ES-I3 (cell line): ENCODE measurements around the gene LTBP2.
"Not testable (repeated sequence)": the region's sequence is repeated elsewhere in the genome, so short reads cannot be mapped to it uniquely, and the experiment has no call there.

Experiments
- H3K36me3 ChIP-seq: 2 replicates; pipeline ENCODE4 v1.6.1; 2013; ENCODE audit warnings: mild to moderate bottlenecking, low read length, control low read depth, moderate library complexity; ENCODE audit not compliant: insufficient read depth
- H3K4me1 ChIP-seq: 2 replicates; pipeline ENCODE4 v1.6.1; 2013; ENCODE audit warnings: mild to moderate bottlenecking, control low read depth, low read length; ENCODE audit not compliant: insufficient read depth
- H3K9ac ChIP-seq: 2 replicates; pipeline ENCODE4 v1.6.1; 2013; ENCODE audit warnings: low read depth, mild to moderate bottlenecking, low read length, moderate library complexity
- H3K9me3 ChIP-seq: 2 replicates; pipeline ENCODE4 v1.6.1; 2013; ENCODE audit warnings: mild to moderate bottlenecking, low read length, moderate library complexity; ENCODE audit not compliant: control insufficient read depth, insufficient read depth

LTBP2 gene

GRCh38 chr14:74542056-74542685 lies 69.9 kb downstream of the LTBP2 start:
- Histone ChIP-seq H3K36me3 (no peaks in the 10 kb centered on the region), H3K4me1 (no peaks in the 10 kb centered on the region), H3K9ac (no peak overlapping the region), H3K9me3 (no peaks in the 10 kb centered on the region)

GRCh38 chr14:74541225-74541624 lies 70.8 kb downstream of the LTBP2 start:
- no peaks in the 10 kb centered on the region for H3K36me3 ChIP-seq
- H3K9me3 ChIP-seq, result no peaks in the 10 kb centered on the region
- no peaks in the 10 kb centered on the region for H3K4me1 ChIP-seq
- H3K9ac ChIP-seq, result no peak overlapping the region

GRCh38 chr14:74539503-74539902 lies 72.5 kb downstream of the LTBP2 start:
- no peaks in the 10 kb centered on the region for H3K4me1 ChIP-seq

GRCh38 chr14:74538411-74539391 lies 73.3 kb downstream of the LTBP2 start:
- Histone ChIP-seq H3K36me3 (no peaks in the 10 kb centered on the region), H3K9me3 (no peaks in the 10 kb centered on the region), H3K9ac (no peak overlapping the region), H3K4me1 (no peaks in the 10 kb centered on the region)

More at GRCh38 chr14:74539503-74539902, 72.5 kb downstream of the LTBP2 start:
- Histone ChIP-seq H3K9ac (no peak overlapping the region), H3K9me3 (no peaks in the 10 kb centered on the region), H3K36me3 (no peaks in the 10 kb centered on the region)

- not testable (repeated sequence) for H3K9me3 ChIP-seq, H3K4me1 ChIP-seq, H3K36me3 ChIP-seq, H3K9ac ChIP-seq
Measured at GRCh38 chr14:74536336-74536735, 75.7 kb downstream of the LTBP2 start.

GRCh38 chr14:74535756-74536325 lies 76.2 kb downstream of the LTBP2 start:
- Histone ChIP-seq H3K9me3 (no peaks in the 10 kb centered on the region), H3K4me1 (peaks cover 4% of the 10 kb centered on the region; the same call in 1 of the 2 replicates), H3K36me3 (no peaks in the 10 kb centered on the region), H3K9ac (no peak overlapping the region)

GRCh38 chr14:74533576-74533975 lies 78.5 kb downstream of the LTBP2 start:
- Histone ChIP-seq H3K9me3 (no peaks in the 10 kb centered on the region), H3K36me3 (no peaks in the 10 kb centered on the region), H3K4me1 (peaks cover 4% of the 10 kb centered on the region; the same call in 1 of the 2 replicates), H3K9ac (no peak overlapping the region)

GRCh38 chr14:74532246-74532645 lies 79.8 kb downstream of the LTBP2 start:
- no peaks in the 10 kb centered on the region for H3K36me3 ChIP-seq
- peaks cover 4% of the 10 kb centered on the region; the same call in 1 of the 2 replicates for H3K4me1 ChIP-seq
- no peaks in the 10 kb centered on the region for H3K9me3 ChIP-seq
- H3K9ac ChIP-seq, result no peak overlapping the region

- H3K9ac ChIP-seq, result no peak overlapping the region
- peaks cover 9% of the 10 kb centered on the region; the same call in 1 of the 2 replicates for H3K4me1 ChIP-seq
- H3K9me3 ChIP-seq, result no peaks in the 10 kb centered on the region
- H3K36me3 ChIP-seq, result no peaks in the 10 kb centered on the region
Measured at GRCh38 chr14:74531467-74531866, 80.6 kb downstream of the LTBP2 start.

GRCh38 chr14:74531006-74531405 lies 81.0 kb downstream of the LTBP2 start:
- H3K9ac ChIP-seq, result no peak overlapping the region

GRCh38 chr14:74528886-74529285 lies 83.2 kb downstream of the LTBP2 start:
- H3K36me3 ChIP-seq, result no peaks in the 10 kb centered on the region
- no peaks in the 10 kb centered on the region for H3K9me3 ChIP-seq
- no peak overlapping the region for H3K9ac ChIP-seq
- H3K4me1 ChIP-seq, result peaks cover 12% of the 10 kb centered on the region; the same call in 1 of the 2 replicates

More at GRCh38 chr14:74531006-74531405, 81.0 kb downstream of the LTBP2 start:
- H3K36me3 ChIP-seq, result no peaks in the 10 kb centered on the region
- peaks cover 9% of the 10 kb centered on the region; the same call in 1 of the 2 replicates for H3K4me1 ChIP-seq
- no peaks in the 10 kb centered on the region for H3K9me3 ChIP-seq

GRCh38 chr14:74528406-74528805 lies 83.6 kb downstream of the LTBP2 start:
- no peaks in the 10 kb centered on the region for H3K36me3 ChIP-seq
- no peaks in the 10 kb centered on the region for H3K9me3 ChIP-seq
- peaks cover 12% of the 10 kb centered on the region; the same call in 1 of the 2 replicates for H3K4me1 ChIP-seq
- no peak overlapping the region for H3K9ac ChIP-seq

- Histone ChIP-seq H3K9me3 (no peaks in the 10 kb centered on the region), H3K9ac (no peak overlapping the region), H3K36me3 (no peaks in the 10 kb centered on the region), H3K4me1 (peaks cover 12% of the 10 kb centered on the region; the same call in 1 of the 2 replicates)
Measured at GRCh38 chr14:74527736-74528280, 84.2 kb downstream of the LTBP2 start.
